ENCODE measurements around the gene ITIH1.

Gene ITIH1

GRCh38 chr3:52839268-52839575 is 61.8 kb downstream of the ITIH1 start:
- TF ChIP-seq POLR2AphosphoS5 (IDR thresholded peaks at IDR 0.05; ENCODE audit: low read depth, low read length): no peak
- no peak for TF ChIP-seq FOXP2 (optimal IDR thresholded peaks at IDR 0.05; ENCODE audit: borderline replicate concordance, extremely low read depth, extremely low read length, insufficient read depth)
- TF ChIP-seq, protein P1, sequence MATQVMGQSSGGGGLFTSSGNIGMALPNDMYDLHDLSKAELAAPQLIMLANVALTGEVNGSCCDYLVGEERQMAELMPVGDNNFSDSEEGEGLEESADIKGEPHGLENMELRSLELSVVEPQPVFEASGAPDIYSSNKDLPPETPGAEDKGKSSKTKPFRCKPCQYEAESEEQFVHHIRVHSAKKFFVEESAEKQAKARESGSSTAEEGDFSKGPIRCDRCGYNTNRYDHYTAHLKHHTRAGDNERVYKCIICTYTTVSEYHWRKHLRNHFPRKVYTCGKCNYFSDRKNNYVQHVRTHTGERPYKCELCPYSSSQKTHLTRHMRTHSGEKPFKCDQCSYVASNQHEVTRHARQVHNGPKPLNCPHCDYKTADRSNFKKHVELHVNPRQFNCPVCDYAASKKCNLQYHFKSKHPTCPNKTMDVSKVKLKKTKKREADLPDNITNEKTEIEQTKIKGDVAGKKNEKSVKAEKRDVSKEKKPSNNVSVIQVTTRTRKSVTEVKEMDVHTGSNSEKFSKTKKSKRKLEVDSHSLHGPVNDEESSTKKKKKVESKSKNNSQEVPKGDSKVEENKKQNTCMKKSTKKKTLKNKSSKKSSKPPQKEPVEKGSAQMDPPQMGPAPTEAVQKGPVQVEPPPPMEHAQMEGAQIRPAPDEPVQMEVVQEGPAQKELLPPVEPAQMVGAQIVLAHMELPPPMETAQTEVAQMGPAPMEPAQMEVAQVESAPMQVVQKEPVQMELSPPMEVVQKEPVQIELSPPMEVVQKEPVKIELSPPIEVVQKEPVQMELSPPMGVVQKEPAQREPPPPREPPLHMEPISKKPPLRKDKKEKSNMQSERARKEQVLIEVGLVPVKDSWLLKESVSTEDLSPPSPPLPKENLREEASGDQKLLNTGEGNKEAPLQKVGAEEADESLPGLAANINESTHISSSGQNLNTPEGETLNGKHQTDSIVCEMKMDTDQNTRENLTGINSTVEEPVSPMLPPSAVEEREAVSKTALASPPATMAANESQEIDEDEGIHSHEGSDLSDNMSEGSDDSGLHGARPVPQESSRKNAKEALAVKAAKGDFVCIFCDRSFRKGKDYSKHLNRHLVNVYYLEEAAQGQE (IDR thresholded peaks at IDR 0.05; ENCODE audit: insufficient read depth in 1 of 2, low read depth in 2 of 2, low read length in 2 of 2): no peak
- TF ChIP-seq TAF1 (IDR thresholded peaks at IDR 0.05; ENCODE audit: borderline replicate concordance, insufficient read depth, low read length): no peak
- TF ChIP-seq SIN3A (IDR thresholded peaks at IDR 0.05; ENCODE audit: borderline replicate concordance, insufficient read depth, low read length): no peak

DNA sequence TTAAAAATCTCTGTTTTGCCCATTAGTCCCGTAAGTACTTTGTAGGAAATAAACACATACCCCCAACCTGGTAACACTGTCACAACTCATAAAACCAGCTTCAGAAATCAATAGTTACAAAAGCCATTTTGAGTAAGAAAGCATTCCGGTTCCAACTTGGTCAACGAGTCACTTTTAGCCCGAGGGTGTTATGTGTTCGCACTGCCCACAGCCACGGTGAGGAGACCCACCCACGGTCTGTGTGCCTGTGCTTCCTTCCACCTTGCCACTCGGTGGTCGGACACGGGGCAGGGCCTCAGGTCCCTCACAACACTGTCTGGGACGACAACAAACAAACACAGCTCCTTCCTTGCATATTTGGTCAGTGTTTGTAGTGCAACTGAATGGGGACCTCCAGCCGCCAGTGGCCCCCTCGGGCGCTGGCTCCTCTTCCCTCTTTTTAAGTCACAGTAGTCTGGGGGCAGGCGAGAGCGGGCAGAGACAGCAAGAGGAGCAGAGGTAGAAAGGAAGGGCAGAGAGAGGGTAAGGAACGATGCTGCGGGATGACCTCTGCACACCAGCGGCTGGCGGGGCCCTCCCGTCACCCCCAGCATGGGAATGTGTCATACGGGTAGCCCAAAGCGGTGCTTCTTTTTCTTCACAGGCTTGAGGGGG is 62.6 kb downstream of the ITIH1 start:
- TF ChIP-seq FOXP2 (optimal IDR thresholded peaks at IDR 0.05; ENCODE audit: borderline replicate concordance, extremely low read depth, extremely low read length, insufficient read depth) (no peak), POLR2AphosphoS5 (IDR thresholded peaks at IDR 0.05; ENCODE audit: low read depth, low read length) (no peak), TAF1 (IDR thresholded peaks at IDR 0.05; ENCODE audit: borderline replicate concordance, insufficient read depth, low read length) (no peak)
- TF ChIP-seq, protein P1 (IDR thresholded peaks at IDR 0.05; ENCODE audit: insufficient read depth in 1 of 2, low read depth in 2 of 2, low read length in 2 of 2): no peak

DNA sequence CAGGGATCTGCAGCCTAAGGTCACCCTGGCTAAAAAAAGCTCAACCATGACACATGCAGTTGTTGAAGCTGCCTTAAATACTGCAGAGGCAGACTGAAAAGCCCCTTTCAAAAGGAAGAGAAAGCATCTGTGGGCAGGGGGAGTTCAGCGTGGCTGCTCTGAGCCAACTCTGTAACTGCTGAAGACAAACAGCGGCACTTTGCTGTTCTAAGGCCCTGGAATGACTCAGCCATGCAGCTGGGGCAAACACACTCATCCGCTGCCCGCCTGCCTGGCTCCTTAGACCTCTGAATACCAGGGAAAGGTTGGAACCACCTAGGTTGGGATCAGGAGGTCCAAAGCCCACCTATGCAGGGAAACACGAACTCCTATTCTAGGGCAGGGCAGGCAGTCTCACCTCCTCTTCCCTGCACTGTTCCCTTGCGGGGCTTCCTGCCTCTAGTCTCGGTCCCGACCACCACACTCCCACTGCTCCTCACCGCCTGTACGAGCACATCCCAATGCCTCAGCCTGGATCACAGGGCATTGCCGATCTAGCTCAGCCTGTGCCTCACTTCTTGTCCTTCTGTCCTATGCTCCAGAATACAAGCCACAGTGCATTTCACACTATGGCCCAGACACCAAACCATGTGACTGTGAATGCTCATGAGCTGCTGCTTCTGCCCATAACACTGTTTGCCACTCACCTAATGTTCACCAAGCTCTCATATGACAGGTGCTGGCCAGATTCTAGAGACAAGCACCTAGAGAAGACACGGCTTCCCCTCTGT is 64.0 kb downstream of the ITIH1 start:
- no peak for TF ChIP-seq FOXP2 (optimal IDR thresholded peaks at IDR 0.05; ENCODE audit: borderline replicate concordance, extremely low read depth, extremely low read length, insufficient read depth)
- TF ChIP-seq POLR2AphosphoS5 (IDR thresholded peaks at IDR 0.05; ENCODE audit: low read depth, low read length): no peak
- TF ChIP-seq TAF1 (IDR thresholded peaks at IDR 0.05; ENCODE audit: borderline replicate concordance, insufficient read depth, low read length): no peak
- TF ChIP-seq SIN3A (IDR thresholded peaks at IDR 0.05; ENCODE audit: borderline replicate concordance, insufficient read depth, low read length): no peak
- TF ChIP-seq, protein P1 (IDR thresholded peaks at IDR 0.05; ENCODE audit: insufficient read depth in 1 of 2, low read depth in 2 of 2, low read length in 2 of 2): no peak
